ENCODE data around the gene NDUFV3.
"Not testable (repeated sequence)": the region's sequence is repeated elsewhere in the genome, so short reads cannot be mapped to it uniquely, and the experiment has no call there.

Gene NDUFV3

GRCh38 chr21:42892931-42893755, at the start of gene NDUFV3:
Gene NDUFV3, plus strand, starts transcription at chr21:42893309. Its CDS starts 25 bp downstream, at chr21:42893334.
- DNase-seq (ENCODE audit: low spot score): peak; percentile 99

- no peak for DNase-seq (ENCODE audit: low spot score)
Measured at GRCh38 chr21:42844411-42845113, 48.5 kb upstream of the NDUFV3 start.

- no peak for DNase-seq (ENCODE audit: low spot score)
Measured at GRCh38 chr21:42845296-42845965, 47.7 kb upstream of the NDUFV3 start.

- no peak for DNase-seq (ENCODE audit: low spot score)
Measured at GRCh38 chr21:42846221-42846620, 46.9 kb upstream of the NDUFV3 start.

GRCh38 chr21:42847051-42847707, 45.9 kb upstream of the NDUFV3 start:
- no peak for DNase-seq (ENCODE audit: low spot score)

GRCh38 chr21:42847726-42848125, 45.4 kb upstream of the NDUFV3 start:
- DNase-seq (ENCODE audit: low spot score): no peak

GRCh38 chr21:42848144-42848931, 44.8 kb upstream of the NDUFV3 start:
- DNase-seq (ENCODE audit: low spot score): not testable (repeated sequence)

- DNase-seq (ENCODE audit: low spot score): no peak
Measured at GRCh38 chr21:42848932-42849758, 44.0 kb upstream of the NDUFV3 start.

GRCh38 chr21:42849759-42850412, 43.2 kb upstream of the NDUFV3 start:
- DNase-seq (ENCODE audit: low spot score): no peak

GRCh38 chr21:42850463-42850862, 42.6 kb upstream of the NDUFV3 start:
- no peak for DNase-seq (ENCODE audit: low spot score)

GRCh38 chr21:42850866-42851391, 42.2 kb upstream of the NDUFV3 start:
- no peak for DNase-seq (ENCODE audit: low spot score)

GRCh38 chr21:42851812-42852665, 41.1 kb upstream of the NDUFV3 start:
- DNase-seq (ENCODE audit: low spot score): no peak

- no peak for DNase-seq (ENCODE audit: low spot score)
Measured at GRCh38 chr21:42852925-42853570, 40.1 kb upstream of the NDUFV3 start.

- no peak for DNase-seq (ENCODE audit: low spot score)
Measured at GRCh38 chr21:42853621-42854020, 39.5 kb upstream of the NDUFV3 start.

GRCh38 chr21:42854246-42855010, 38.7 kb upstream of the NDUFV3 start:
- no peak for DNase-seq (ENCODE audit: low spot score)

GRCh38 chr21:42855171-42855936, 37.8 kb upstream of the NDUFV3 start:
- DNase-seq (ENCODE audit: low spot score): no peak

GRCh38 chr21:42855937-42856335, 37.2 kb upstream of the NDUFV3 start:
- no peak for DNase-seq (ENCODE audit: low spot score)
